GM13977 (cell line): ENCODE results near the gene TTLL9.
"Not testable (repeated sequence)": the region's sequence is repeated elsewhere in the genome, so short reads cannot be mapped to it uniquely, and the experiment has no call there.

Experiments
- DNase-seq: peaks from one replicate; pipeline ENCODE4 v3.0.0; 2012; ENCODE audit warnings: low spot score
- CTCF ChIP-seq: IDR thresholded peaks from 2 replicates; pipeline ENCODE4 v1.5.1; 2012; ENCODE audit warnings: mild to moderate bottlenecking, control low read depth; ENCODE audit not compliant: insufficient read depth; ENCODE audit errors: extremely low read depth, missing control alignments
- in situ Hi-C: fragments of 300-500 bp; cut with MboI; formaldehyde crosslinking; loops from one replicate; pipeline ENCODE4 v1.12.0; 2022; ENCODE audit warnings: low sequenced_read_pairs, low pct_unique_long_range_greater_than_20kb, mixed read lengths, inconsistent platforms; ENCODE audit not compliant: unreplicated experiment

TTLL9 gene

GRCh38 chr20:31927627-31928159 lies 57.3 kb downstream of the TTLL9 start:
- in situ Hi-C loops, result no loop called here
- TF ChIP-seq CTCF, result no peak

GRCh38 chr20:31929631-31930030 lies 59.2 kb downstream of the TTLL9 start:
- in situ Hi-C loops, DNase-seq: not testable (repeated sequence)

More at GRCh38 chr20:31927627-31928159, 57.3 kb downstream of the TTLL9 start:
- DNase-seq, result no peak

GRCh38 chr20:31930779-31931178 lies 60.3 kb downstream of the TTLL9 start:
- in situ Hi-C loops, result no loop called here
- no peak for DNase-seq
- no peak for TF ChIP-seq CTCF

GRCh38 chr20:31933698-31934097 lies 63.3 kb downstream of the TTLL9 start:
- TF ChIP-seq CTCF, result no peak
- in situ Hi-C loops, result no loop called here
- DNase-seq, result no peak

GRCh38 chr20:31934491-31934890 lies 64.1 kb downstream of the TTLL9 start:
- no peak for DNase-seq
- in situ Hi-C loops, result no loop called here
- no peak for TF ChIP-seq CTCF

- no peak for DNase-seq
- TF ChIP-seq CTCF, result no peak
- in situ Hi-C loops, result no loop called here
Observed at GRCh38 chr20:31934968-31935764, 64.7 kb downstream of the TTLL9 start.

- TF ChIP-seq CTCF, result no peak
Observed at GRCh38 chr20:31936420-31936819, 66.0 kb downstream of the TTLL9 start.

More at GRCh38 chr20:31936420-31936819, 66.0 kb downstream of the TTLL9 start:
- DNase-seq, result no peak
- in situ Hi-C loops, result no loop called here
